AG10803 (cell line): ENCODE measurements around the gene RGPD4.

Source experiments
- DNase-seq: peaks from one replicate; pipeline ENCODE4 v3.0.0; 2010; ENCODE audit warnings: low read depth
- H3K4me3 ChIP-seq: 2 replicates; pipeline ENCODE4 v1.5.1; 2011; ENCODE audit warnings: mild to moderate bottlenecking, low read length, control low read depth
- TF ChIP-seq, protein P1 (sequence below): conservative IDR thresholded peaks from 2 replicates; pipeline ENCODE4 v1.5.1; 2011; ENCODE audit warnings: mild to moderate bottlenecking, low read length, control low read depth, inconsistent platforms

The RGPD4 gene

DNA sequence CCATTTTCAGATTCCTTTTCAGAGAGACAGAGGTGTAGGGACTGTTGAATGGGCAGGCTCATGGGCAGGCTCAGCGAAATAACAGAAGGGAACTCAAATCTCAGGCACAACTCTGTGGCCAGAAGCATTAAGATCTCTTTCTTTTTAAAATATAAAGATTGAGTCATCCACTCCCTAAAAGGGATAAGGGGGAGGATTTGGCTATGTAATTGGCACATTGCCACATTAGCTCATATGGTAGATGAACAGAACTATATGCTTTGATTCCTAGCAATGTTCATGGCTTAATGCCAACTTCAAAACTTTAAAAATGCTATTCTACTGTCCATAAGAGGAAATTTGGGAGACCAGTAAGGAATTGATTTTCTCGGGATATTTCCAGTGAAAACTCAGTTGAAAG is 105.8 kb downstream of the RGPD4 start:
- TF ChIP-seq, protein P1, sequence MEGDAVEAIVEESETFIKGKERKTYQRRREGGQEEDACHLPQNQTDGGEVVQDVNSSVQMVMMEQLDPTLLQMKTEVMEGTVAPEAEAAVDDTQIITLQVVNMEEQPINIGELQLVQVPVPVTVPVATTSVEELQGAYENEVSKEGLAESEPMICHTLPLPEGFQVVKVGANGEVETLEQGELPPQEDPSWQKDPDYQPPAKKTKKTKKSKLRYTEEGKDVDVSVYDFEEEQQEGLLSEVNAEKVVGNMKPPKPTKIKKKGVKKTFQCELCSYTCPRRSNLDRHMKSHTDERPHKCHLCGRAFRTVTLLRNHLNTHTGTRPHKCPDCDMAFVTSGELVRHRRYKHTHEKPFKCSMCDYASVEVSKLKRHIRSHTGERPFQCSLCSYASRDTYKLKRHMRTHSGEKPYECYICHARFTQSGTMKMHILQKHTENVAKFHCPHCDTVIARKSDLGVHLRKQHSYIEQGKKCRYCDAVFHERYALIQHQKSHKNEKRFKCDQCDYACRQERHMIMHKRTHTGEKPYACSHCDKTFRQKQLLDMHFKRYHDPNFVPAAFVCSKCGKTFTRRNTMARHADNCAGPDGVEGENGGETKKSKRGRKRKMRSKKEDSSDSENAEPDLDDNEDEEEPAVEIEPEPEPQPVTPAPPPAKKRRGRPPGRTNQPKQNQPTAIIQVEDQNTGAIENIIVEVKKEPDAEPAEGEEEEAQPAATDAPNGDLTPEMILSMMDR: no peak
- DNase-seq: no peak
- H3K4me3 ChIP-seq: no peak overlapping the region

GRCh38 chr2:107932979-107933378 is 106.3 kb downstream of the RGPD4 start:
- peak; percentile 8 for DNase-seq
- H3K4me3 ChIP-seq: no peak overlapping the region
- TF ChIP-seq, protein P1: peak; percentile 51

- no peak overlapping the region for H3K4me3 ChIP-seq
- DNase-seq: no peak
- TF ChIP-seq, protein P1: peak; percentile 34
Observed at GRCh38 chr2:107936433-107937359, 110.0 kb downstream of the RGPD4 start.
